ENCODE results near the gene ZNF423. TPM values are rescaled to one million over a fixed set of nuclear protein-coding genes. Genes with fewer than 3 reads are reported as not detected.

ZNF423 gene
- total RNA-seq, 1 donor from 2014 or later, result 49.8 TPM

DNA sequence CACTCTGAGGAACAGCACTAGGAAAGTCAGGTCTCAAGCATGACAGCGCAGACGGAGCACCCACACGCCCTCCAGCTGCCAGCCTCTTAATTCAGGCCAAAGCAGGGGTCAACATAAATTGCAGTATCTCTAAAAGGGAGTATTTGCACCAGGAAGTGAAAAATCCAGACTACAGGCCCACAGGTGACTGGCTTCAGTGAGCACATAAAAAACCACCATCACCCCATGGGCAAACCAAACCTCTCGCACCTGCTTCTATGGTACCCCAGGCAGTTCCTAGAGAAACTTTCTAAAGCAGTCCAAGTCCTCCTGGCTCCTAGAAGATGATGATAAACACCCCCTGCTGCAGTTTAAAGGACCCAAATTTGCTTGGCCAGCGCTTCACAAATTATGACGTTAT, 129.8 kb downstream of the ZNF423 start:
- Mint-ChIP-seq H3K27ac (peak overlapping the region; percentile 29), H3K4me1 (ENCODE audit: low read depth) (no peaks in the 10 kb centered on the region), H3K9me3 (ENCODE audit: low read depth) (peaks cover 12% of the 10 kb centered on the region), H3K4me3 (ENCODE audit: low read depth) (no peak overlapping the region), H3K27me3 (no peaks in the 10 kb centered on the region), H3K36me3 (ENCODE audit: insufficient read depth) (peaks cover 27% of the 10 kb centered on the region)
- TF ChIP-seq, protein P1, sequence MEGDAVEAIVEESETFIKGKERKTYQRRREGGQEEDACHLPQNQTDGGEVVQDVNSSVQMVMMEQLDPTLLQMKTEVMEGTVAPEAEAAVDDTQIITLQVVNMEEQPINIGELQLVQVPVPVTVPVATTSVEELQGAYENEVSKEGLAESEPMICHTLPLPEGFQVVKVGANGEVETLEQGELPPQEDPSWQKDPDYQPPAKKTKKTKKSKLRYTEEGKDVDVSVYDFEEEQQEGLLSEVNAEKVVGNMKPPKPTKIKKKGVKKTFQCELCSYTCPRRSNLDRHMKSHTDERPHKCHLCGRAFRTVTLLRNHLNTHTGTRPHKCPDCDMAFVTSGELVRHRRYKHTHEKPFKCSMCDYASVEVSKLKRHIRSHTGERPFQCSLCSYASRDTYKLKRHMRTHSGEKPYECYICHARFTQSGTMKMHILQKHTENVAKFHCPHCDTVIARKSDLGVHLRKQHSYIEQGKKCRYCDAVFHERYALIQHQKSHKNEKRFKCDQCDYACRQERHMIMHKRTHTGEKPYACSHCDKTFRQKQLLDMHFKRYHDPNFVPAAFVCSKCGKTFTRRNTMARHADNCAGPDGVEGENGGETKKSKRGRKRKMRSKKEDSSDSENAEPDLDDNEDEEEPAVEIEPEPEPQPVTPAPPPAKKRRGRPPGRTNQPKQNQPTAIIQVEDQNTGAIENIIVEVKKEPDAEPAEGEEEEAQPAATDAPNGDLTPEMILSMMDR (IDR thresholded peaks at IDR 0.05; ENCODE audit: unreplicated experiment), result no peak
- DNase-seq (ENCODE audit: low spot score, unreplicated experiment), result no peak

DNA sequence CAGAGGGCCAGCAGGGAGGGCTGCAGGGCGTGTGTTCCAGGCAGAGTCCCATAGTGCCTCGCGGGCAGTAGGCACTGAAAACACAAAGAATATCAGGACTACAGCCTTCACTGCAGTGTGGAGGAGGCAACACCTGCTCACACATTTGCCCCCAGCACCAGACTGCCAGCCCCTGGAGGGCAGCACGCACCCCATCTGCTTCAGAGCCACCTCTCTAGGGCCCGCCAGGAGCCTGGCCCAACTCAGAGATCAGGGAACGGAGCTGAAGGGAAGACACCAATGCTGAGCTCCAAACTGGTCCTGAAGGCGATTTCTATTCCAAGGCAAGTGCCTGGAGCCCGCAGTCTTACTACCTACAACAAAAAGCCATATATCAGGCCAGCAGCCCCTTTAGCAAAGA, 130.3 kb downstream of the ZNF423 start:
- Mint-ChIP-seq H3K4me1 (ENCODE audit: low read depth) (peaks cover under 1% of the 10 kb centered on the region), H3K4me3 (ENCODE audit: low read depth) (no peak overlapping the region), H3K27me3 (no peaks in the 10 kb centered on the region), H3K9me3 (ENCODE audit: low read depth) (peaks cover 9% of the 10 kb centered on the region), H3K27ac (no peak overlapping the region), H3K36me3 (ENCODE audit: insufficient read depth) (peaks cover 22% of the 10 kb centered on the region)
- DNase-seq (ENCODE audit: low spot score, unreplicated experiment), result no peak
- TF ChIP-seq, protein P1 (IDR thresholded peaks at IDR 0.05; ENCODE audit: unreplicated experiment), result no peak

DNA sequence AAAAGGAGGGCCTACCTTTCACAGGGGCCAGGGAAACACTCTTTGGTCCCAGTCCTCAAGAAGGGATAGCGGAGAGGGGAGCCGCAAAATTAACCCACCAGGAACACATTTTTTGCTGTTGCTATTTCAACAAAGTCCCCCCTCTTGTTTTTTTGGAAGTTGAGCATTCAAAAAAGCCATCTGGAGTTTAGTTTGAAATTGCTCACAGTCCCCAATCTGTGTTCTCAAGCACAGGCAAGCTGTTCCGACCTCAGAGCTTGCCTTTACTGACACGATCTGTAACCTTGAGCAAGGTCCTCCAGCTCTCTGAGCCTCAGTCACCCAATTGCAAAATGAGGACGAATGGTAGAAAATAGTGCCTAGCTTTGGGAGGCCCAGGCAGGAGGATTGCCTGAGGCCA, 131.1 kb downstream of the ZNF423 start:
- peaks cover 2% of the 10 kb centered on the region for H3K9me3 Mint-ChIP-seq (ENCODE audit: low read depth)
- TF ChIP-seq, protein P1 (IDR thresholded peaks at IDR 0.05; ENCODE audit: unreplicated experiment), result no peak
- DNase-seq (ENCODE audit: low spot score, unreplicated experiment), result no peak
- H3K27me3 Mint-ChIP-seq, result no peaks in the 10 kb centered on the region
- H3K27ac Mint-ChIP-seq, result no peak overlapping the region
- H3K36me3 Mint-ChIP-seq (ENCODE audit: insufficient read depth), result peaks cover 13% of the 10 kb centered on the region
- H3K4me3 Mint-ChIP-seq (ENCODE audit: low read depth), result no peak overlapping the region
- H3K4me1 Mint-ChIP-seq (ENCODE audit: low read depth), result peaks cover 1% of the 10 kb centered on the region

DNA sequence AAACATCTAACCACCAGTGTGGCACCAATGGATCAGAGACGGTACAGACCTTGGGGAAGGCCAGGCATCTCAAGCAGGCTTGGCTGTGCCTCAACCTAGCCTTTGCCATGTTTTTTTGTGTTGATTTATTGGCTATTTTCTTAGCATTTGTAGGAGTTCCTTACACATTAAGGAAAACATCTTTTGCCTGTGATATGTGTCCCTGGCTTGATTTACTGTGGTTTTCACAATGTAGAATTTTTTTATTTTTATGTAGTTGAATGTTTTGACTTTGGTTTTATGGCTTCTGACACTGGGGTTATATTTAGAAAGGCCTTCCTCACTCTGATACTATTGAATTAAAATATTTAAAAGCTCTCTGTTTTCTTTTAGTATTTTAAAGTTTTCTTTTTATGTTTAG, 132.6 kb downstream of the ZNF423 start:
- Mint-ChIP-seq H3K9me3 (ENCODE audit: low read depth) (no peaks in the 10 kb centered on the region), H3K27ac (no peak overlapping the region), H3K4me3 (ENCODE audit: low read depth) (no peak overlapping the region), H3K4me1 (ENCODE audit: low read depth) (peaks cover 1% of the 10 kb centered on the region), H3K27me3 (no peaks in the 10 kb centered on the region), H3K36me3 (ENCODE audit: insufficient read depth) (peaks cover 13% of the 10 kb centered on the region)
- TF ChIP-seq, protein P1 (IDR thresholded peaks at IDR 0.05; ENCODE audit: unreplicated experiment), result no peak
- no peak for DNase-seq (ENCODE audit: low spot score, unreplicated experiment)

- no peak for DNase-seq (ENCODE audit: low spot score, unreplicated experiment)
- peaks cover 9% of the 10 kb centered on the region for H3K36me3 Mint-ChIP-seq (ENCODE audit: insufficient read depth)
- no peak overlapping the region for H3K27ac Mint-ChIP-seq
- no peaks in the 10 kb centered on the region for H3K27me3 Mint-ChIP-seq
- H3K4me3 Mint-ChIP-seq (ENCODE audit: low read depth), result no peak overlapping the region
- TF ChIP-seq, protein P1 (IDR thresholded peaks at IDR 0.05; ENCODE audit: unreplicated experiment), result no peak
- H3K4me1 Mint-ChIP-seq (ENCODE audit: low read depth), result peaks cover 1% of the 10 kb centered on the region
- no peaks in the 10 kb centered on the region for H3K9me3 Mint-ChIP-seq (ENCODE audit: low read depth)
Observed at GRCh38 chr16:49720225-49720624, 135.7 kb downstream of the ZNF423 start.
